ENCODE results near the gene KRT20.

DNA sequence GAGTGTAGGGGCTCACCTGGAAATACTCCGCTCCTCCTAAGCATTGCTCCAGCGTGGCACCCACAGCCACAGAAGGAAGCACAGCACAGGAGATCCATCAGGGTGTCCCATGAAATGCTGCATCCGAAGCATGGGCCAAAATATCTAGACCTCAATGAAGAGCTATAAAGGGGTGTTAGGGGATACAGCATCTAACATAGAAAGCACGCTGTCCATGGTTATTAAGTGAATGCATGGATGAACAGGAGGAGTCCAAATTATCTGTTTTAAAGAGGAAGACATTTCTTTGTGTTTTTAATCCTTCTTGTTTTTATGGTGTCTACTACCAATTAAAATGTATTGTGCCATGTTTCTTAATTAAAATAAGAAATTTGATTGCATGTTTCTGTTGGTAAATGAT is 21.6 kb upstream of the KRT20 start:
- TF ChIP-seq CTCF (IDR thresholded peaks at IDR 0.05; ENCODE audit: low read depth, low read length) (no peak), EZH2phosphoT487 (IDR thresholded peaks at IDR 0.05; ENCODE audit: low read depth) (no peak)

Data from OCI-LY3 (cell line).